RWPE1 (cell line): ENCODE results near the gene C1QTNF3.
A peak's percentile ranks its signal among the peaks of the same experiment; 100 is the strongest.

ENCODE experiments used
- CTCF ChIA-PET: fragments of 350-600 bp; sonication (Branson Sonifier 250); formaldehyde crosslinking; extraction: SDS; loops from one replicate; lab custom pipeline; 2021; lab: Yijun Ruan, JAX
- POLR2A ChIA-PET: fragments of 400-600 bp; formaldehyde crosslinking; extraction: SDS; loops from one replicate; lab custom pipeline; 2020; ENCODE audit warnings: antibody characterized with exemption; ENCODE audit not compliant: low non-redundant PET; lab: Yijun Ruan, JAX
- DNase-seq: peaks from one replicate; pipeline ENCODE4 v3.0.0; 2012; ENCODE audit warnings: low spot score
- H3K27ac ChIP-seq: fragments of 450-650 bp; 2 replicates; pipeline ENCODE4 v1.5.1; 2017
- TF ChIP-seq, protein P1 (sequence below): fragments of 450-650 bp; conservative IDR thresholded peaks from 2 replicates; pipeline ENCODE4 v1.5.1; 2017; ENCODE audit warnings: low read depth, mild to moderate bottlenecking

The C1QTNF3 gene

DNA sequence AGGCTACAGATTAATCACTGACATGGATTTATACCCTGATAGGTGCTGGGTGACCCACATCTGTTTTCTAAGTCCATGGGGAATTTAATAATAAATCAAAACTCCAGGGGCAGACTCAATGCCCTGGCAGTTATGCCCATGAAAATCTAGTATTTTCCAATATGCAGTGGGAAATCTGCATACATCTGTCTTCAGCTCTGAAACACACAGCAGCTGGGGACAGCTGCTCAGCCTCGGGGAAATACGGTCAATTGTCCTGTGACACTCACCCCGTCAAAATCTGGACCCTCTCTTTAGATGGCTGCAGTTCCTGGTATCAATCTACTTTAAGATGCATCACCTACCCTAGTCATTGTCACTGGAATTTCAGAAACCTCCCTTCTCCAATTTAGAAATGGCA is 12.7 kb upstream of the C1QTNF3 start:
- POLR2A ChIA-PET = no interaction called here

DNA sequence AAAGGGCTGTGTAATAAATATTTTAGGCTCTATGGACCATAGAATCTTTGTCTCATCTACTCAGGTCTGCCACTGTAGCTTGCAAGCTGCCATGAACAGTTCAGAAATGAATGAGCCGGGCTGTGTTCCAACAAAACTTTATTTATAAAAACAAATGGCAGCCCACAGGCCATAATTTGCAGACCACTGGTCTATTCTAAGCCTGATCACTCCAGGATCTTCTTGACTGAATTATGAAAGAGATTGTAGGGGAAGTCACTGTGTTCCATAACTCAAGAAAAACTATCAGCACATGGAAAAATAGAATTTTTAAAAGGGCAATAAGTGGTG is 11.4 kb upstream of the C1QTNF3 start:
- ChIA-PET POLR2A (no interaction called here), CTCF (no interaction called here)
- no peak for DNase-seq
- TF ChIP-seq, protein P1, sequence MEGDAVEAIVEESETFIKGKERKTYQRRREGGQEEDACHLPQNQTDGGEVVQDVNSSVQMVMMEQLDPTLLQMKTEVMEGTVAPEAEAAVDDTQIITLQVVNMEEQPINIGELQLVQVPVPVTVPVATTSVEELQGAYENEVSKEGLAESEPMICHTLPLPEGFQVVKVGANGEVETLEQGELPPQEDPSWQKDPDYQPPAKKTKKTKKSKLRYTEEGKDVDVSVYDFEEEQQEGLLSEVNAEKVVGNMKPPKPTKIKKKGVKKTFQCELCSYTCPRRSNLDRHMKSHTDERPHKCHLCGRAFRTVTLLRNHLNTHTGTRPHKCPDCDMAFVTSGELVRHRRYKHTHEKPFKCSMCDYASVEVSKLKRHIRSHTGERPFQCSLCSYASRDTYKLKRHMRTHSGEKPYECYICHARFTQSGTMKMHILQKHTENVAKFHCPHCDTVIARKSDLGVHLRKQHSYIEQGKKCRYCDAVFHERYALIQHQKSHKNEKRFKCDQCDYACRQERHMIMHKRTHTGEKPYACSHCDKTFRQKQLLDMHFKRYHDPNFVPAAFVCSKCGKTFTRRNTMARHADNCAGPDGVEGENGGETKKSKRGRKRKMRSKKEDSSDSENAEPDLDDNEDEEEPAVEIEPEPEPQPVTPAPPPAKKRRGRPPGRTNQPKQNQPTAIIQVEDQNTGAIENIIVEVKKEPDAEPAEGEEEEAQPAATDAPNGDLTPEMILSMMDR = no peak
- H3K27ac ChIP-seq = no peak overlapping the region

More for the DNA sequence above, 12.7 kb upstream of the C1QTNF3 start:
- DNase-seq = no peak
- TF ChIP-seq, protein P1 = no peak
- CTCF ChIA-PET = interaction anchor here (0.6 kb wide), 1 partner anchor 19 kb away, joined by 4 read pairs; no protein-coding TSS in a partner anchor
- H3K27ac ChIP-seq = no peak overlapping the region

DNA sequence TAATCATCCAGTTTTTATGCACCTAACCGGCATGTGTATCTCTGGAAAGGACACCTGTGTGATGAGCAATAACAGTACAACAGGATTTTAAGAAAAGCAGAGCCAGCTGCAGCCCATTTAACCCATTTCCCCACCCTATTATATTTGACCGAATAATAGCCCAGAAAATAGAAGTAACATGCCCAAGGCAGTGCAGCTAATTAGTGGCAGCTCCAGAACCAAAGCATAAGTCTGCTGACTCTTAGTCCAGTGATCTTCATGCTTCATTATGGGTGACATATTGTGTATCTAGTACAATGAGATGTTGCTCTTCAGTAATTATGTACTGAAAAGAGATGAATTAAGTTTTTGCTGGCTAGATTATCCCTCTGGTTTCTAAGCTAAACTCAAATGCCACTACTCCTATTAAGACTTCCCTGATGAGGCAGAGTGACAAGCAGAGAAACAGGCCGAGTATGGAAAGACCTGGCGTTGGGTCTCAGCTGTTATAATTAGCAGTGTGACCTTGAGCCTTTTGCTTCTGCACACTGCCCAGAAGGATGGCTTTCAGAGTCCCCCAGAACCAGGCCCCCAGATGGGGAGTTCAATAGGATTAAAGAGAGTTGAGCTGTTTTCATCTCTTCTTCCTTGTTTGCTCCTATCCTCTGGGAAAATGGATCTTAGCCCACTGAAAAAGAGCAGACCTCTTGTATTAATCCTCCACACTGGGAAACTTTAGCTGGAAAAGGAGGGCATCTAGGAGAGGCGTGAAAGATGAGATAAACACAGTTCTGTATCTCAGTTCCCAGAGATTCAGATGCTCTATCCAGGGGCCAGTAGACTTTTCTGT is 10.8 kb upstream of the C1QTNF3 start:
- DNase-seq = no peak
- TF ChIP-seq, protein P1 = no peak
- H3K27ac ChIP-seq = peak overlapping the region; percentile 41; the same call in 1 of the 2 replicates
- POLR2A ChIA-PET = no interaction called here
- CTCF ChIA-PET = no interaction called here

DNA sequence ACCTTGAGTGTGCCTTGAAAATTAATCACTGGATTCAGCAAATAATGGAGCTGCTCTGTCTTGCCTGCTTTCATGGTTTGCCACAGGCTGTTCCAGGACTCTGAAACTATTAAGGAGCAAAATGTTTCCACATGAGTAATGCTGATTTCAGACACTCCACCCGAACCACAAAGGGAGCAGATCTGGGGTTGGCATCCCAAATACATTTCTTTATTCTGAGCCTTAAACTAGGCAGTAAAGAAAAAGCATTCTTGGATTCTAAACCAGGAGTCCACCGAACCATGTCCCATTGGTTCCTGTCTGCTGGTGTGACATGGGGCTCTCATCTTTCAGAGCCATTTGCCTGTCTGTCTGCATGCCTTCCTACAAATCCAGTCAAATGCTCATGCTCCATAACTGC is 10.1 kb upstream of the C1QTNF3 start:
- no peak overlapping the region for H3K27ac ChIP-seq
- peak; percentile 55 for DNase-seq
- TF ChIP-seq, protein P1 = no peak
- CTCF ChIA-PET = no interaction called here
- POLR2A ChIA-PET = no interaction called here

DNA sequence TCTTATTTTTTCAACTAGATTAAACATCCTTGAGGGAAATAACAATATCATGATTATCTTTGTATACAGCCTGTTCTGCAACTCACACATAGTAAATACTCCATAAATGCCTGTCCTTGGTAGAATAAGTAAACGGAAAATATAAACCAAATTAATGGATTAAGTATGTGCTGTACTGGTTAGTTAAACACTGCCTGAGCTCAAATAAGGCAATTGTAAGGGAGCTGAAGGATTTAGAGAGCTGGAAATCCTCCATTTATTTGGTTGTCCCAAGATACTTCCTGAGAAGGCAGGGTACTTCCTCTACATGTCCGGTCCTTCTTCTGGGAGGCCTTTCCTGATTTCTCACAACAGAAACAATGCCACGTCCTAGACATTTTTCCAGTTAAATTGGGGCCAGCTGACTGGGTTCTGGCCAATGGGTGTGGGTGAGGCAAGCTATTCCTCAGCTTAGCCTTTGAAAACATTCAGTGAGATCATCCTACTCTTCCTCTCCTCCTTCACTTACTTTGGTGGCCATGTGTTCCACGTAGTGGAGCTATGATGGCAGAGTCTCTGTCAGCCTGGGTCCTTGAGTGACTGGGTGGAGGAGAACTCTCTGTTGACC is 8.5 kb upstream of the C1QTNF3 start:
- POLR2A ChIA-PET = no interaction called here

More for the DNA sequence above, 8.5 kb upstream of the C1QTNF3 start:
- CTCF ChIA-PET = no interaction called here
- no peak for DNase-seq
- no peak overlapping the region for H3K27ac ChIP-seq
- TF ChIP-seq, protein P1 = no peak
